Right lobe of liver (tissue), 4 donors: ENCODE results near the gene BRPF3.

Source experiments
- CTCF ChIP-seq, 4 donors: fragments of 200-600 bp in 3 of 4; fragments of 450-650 bp in 1 of 4; IDR thresholded peaks; one replicate each; pipeline versions ENCODE4 v1.5.1 to v1.8.0; 2016 to 2022; ENCODE audit warnings: antibody characterized with exemption in 4 of 4, mild to moderate bottlenecking in 2 of 4
- POLR2A ChIP-seq: fragments of 450-650 bp; IDR thresholded peaks from one replicate; pipeline ENCODE4 v1.6.1; 2017; ENCODE audit warnings: antibody characterized with exemption, mild to moderate bottlenecking
- donor health status: DM: no; HTN: no; CAD: no.
- donor health status: DM: no; HTN: no; CAD: no.
- donor health status: DM: no; HTN: yes; CAD: no.

- TF ChIP-seq CTCF (IDR thresholded peaks at IDR 0.05), result no peak
- no peak for TF ChIP-seq POLR2A
Observed at GRCh38 chr6:36245572-36246061, 49.1 kb downstream of the BRPF3 start.
